ENCODE data around the gene RTN4IP1.

The RTN4IP1 gene

GRCh38 chr6:106634565-106634964 is 5.3 kb upstream of the RTN4IP1 start:
- no CpG with 5 or more reads among the region's 5 CpGs for WGBS, 2 donors (ENCODE audit: extremely low coverage in 2 of 2, insufficient read length in 2 of 2, insufficient replicate concordance in 1 of 2)
- Histone ChIP-seq H3K23ac (ENCODE audit: low read depth, low read length, poor library complexity) (no peak overlapping the region), H3K27ac (replicated peaks; ENCODE audit: low read length) (no peak overlapping the region)

GRCh38 chr6:106631346-106631745 is 2.0 kb upstream of the RTN4IP1 start:
- H3K4ac ChIP-seq (ENCODE audit: low read length) = no peak overlapping the region
- no peaks in the 10 kb centered on the region for H3K79me1 ChIP-seq (ENCODE audit: low read depth, low read length)
- H3K23ac ChIP-seq (ENCODE audit: low read depth, low read length, poor library complexity) = no peak overlapping the region
- peaks cover 0 to 2% of the 10 kb centered on the region in 2 donors for H3K4me1 ChIP-seq (ENCODE audit: control insufficient read depth in 2 of 2, insufficient read depth in 1 of 2, low read depth in 1 of 2, low read length in 2 of 2)
- H2BK12ac ChIP-seq (ENCODE audit: low read length) = no peak overlapping the region
- H2BK15ac ChIP-seq (ENCODE audit: low read length) = no peak overlapping the region
- WGBS, 2 donors (ENCODE audit: extremely low coverage in 2 of 2, insufficient read length in 2 of 2, insufficient replicate concordance in 1 of 2) = no CpG with 5 or more reads among the region's 1 CpG
- no peak overlapping the region for H2AFZ ChIP-seq (ENCODE audit: low read length)
- H3K4me2 ChIP-seq (ENCODE audit: insufficient read depth, low read length, poor library complexity, severe bottlenecking) = no peak overlapping the region
- H3K14ac ChIP-seq (ENCODE audit: low read length) = no peak overlapping the region
- no peak overlapping the region for H4K8ac ChIP-seq (ENCODE audit: low read depth, low read length)
- H3K18ac ChIP-seq (ENCODE audit: low read length) = no peak overlapping the region
- H3K9ac ChIP-seq (ENCODE audit: low read depth, low read length, poor library complexity) = no peak overlapping the region
- H3K4me3 ChIP-seq (ENCODE audit: low read length in 2 of 2) = no peak overlapping the region
- no peak overlapping the region for H3K27ac ChIP-seq (replicated peaks; ENCODE audit: low read length)
- DNase-seq (ENCODE audit: low spot score) = no peak
- no peak overlapping the region for H2BK120ac ChIP-seq (ENCODE audit: low read depth, low read length)
- no peaks in the 10 kb centered on the region for H3K27me3 ChIP-seq (ENCODE audit: control insufficient read depth in 3 of 3, insufficient read depth in 3 of 3, low read depth in 1 of 3, low read length in 3 of 3)
- H2AK5ac ChIP-seq (ENCODE audit: low read depth, low read length) = no peak overlapping the region
- H4K91ac ChIP-seq (ENCODE audit: low read depth, low read length, poor library complexity) = no peak overlapping the region
- no peak overlapping the region for H2BK5ac ChIP-seq (ENCODE audit: low read length)
- H3K9me3 ChIP-seq (replicated peaks in 1 of 2; ENCODE audit: control insufficient read depth in 2 of 2, insufficient read depth in 1 of 2, low read depth in 1 of 2, low read length in 2 of 2) = no peaks in the 10 kb centered on the region
- H3K36me3 ChIP-seq (replicated peaks in 1 of 2; ENCODE audit: control insufficient read depth in 2 of 2, insufficient read depth in 2 of 2, low read length in 2 of 2) = no peaks in the 10 kb centered on the region

More at GRCh38 chr6:106634565-106634964, 5.3 kb upstream of the RTN4IP1 start:
- peaks cover 1% of the 10 kb centered on the region for H3K79me1 ChIP-seq (ENCODE audit: low read depth, low read length)
- H3K9me3 ChIP-seq (replicated peaks in 1 of 2; ENCODE audit: control insufficient read depth in 2 of 2, insufficient read depth in 1 of 2, low read depth in 1 of 2, low read length in 2 of 2) = no peaks in the 10 kb centered on the region
- H4K91ac ChIP-seq (ENCODE audit: low read depth, low read length, poor library complexity) = no peak overlapping the region
- no peak overlapping the region for H3K14ac ChIP-seq (ENCODE audit: low read length)
- no peak overlapping the region for H2AFZ ChIP-seq (ENCODE audit: low read length)
- H2AK5ac ChIP-seq (ENCODE audit: low read depth, low read length) = no peak overlapping the region
- H3K18ac ChIP-seq (ENCODE audit: low read length) = no peak overlapping the region
- H3K4ac ChIP-seq (ENCODE audit: low read length) = no peak overlapping the region
- H3K36me3 ChIP-seq (replicated peaks in 1 of 2; ENCODE audit: control insufficient read depth in 2 of 2, insufficient read depth in 2 of 2, low read length in 2 of 2) = no peaks in the 10 kb centered on the region
- no peak overlapping the region for H3K9ac ChIP-seq (ENCODE audit: low read depth, low read length, poor library complexity)
- H3K4me3 ChIP-seq (ENCODE audit: low read length in 2 of 2) = no peak overlapping the region
- no peaks in the 10 kb centered on the region for H3K4me1 ChIP-seq (ENCODE audit: control insufficient read depth in 2 of 2, insufficient read depth in 1 of 2, low read depth in 1 of 2, low read length in 2 of 2)
- DNase-seq (ENCODE audit: low spot score) = no peak
- no peak overlapping the region for H2BK5ac ChIP-seq (ENCODE audit: low read length)
- H2BK15ac ChIP-seq (ENCODE audit: low read length) = no peak overlapping the region
- H4K8ac ChIP-seq (ENCODE audit: low read depth, low read length) = no peak overlapping the region
- no peak overlapping the region for H3K4me2 ChIP-seq (ENCODE audit: insufficient read depth, low read length, poor library complexity, severe bottlenecking)
- H3K27me3 ChIP-seq (ENCODE audit: control insufficient read depth in 3 of 3, insufficient read depth in 3 of 3, low read depth in 1 of 3, low read length in 3 of 3) = no peaks in the 10 kb centered on the region
- H2BK12ac ChIP-seq (ENCODE audit: low read length) = no peak overlapping the region
- no peak overlapping the region for H2BK120ac ChIP-seq (ENCODE audit: low read depth, low read length)

- Histone ChIP-seq H3K4me2 (ENCODE audit: insufficient read depth, low read length, poor library complexity, severe bottlenecking) (peak overlapping the region; percentile 86), H3K14ac (ENCODE audit: low read length) (no peak overlapping the region), H3K18ac (ENCODE audit: low read length) (no peak overlapping the region), H3K4me1 (ENCODE audit: control insufficient read depth in 2 of 2, insufficient read depth in 1 of 2, low read depth in 1 of 2, low read length in 2 of 2) (peaks cover 0 to 2% of the 10 kb centered on the region in 2 donors), H3K4me3 (ENCODE audit: low read length in 2 of 2) (peak overlapping the region in 1 of 2 donors; percentile 84), H3K27me3 (ENCODE audit: control insufficient read depth in 3 of 3, insufficient read depth in 3 of 3, low read depth in 1 of 3, low read length in 3 of 3) (no peaks in the 10 kb centered on the region), H2BK15ac (ENCODE audit: low read length) (no peak overlapping the region), H3K36me3 (replicated peaks in 1 of 2; ENCODE audit: control insufficient read depth in 2 of 2, insufficient read depth in 2 of 2, low read length in 2 of 2) (no peaks in the 10 kb centered on the region), H2AFZ (ENCODE audit: low read length) (peak overlapping the region; percentile 95), H3K23ac (ENCODE audit: low read depth, low read length, poor library complexity) (no peak overlapping the region), H3K27ac (replicated peaks; ENCODE audit: low read length) (no peak overlapping the region), H3K79me1 (ENCODE audit: low read depth, low read length) (peaks cover 3% of the 10 kb centered on the region), H4K8ac (ENCODE audit: low read depth, low read length) (no peak overlapping the region), H4K91ac (ENCODE audit: low read depth, low read length, poor library complexity) (no peak overlapping the region), H2AK5ac (ENCODE audit: low read depth, low read length) (no peak overlapping the region), H2BK120ac (ENCODE audit: low read depth, low read length) (no peak overlapping the region), H2BK12ac (ENCODE audit: low read length) (no peak overlapping the region), H3K4ac (ENCODE audit: low read length) (no peak overlapping the region), H2BK5ac (ENCODE audit: low read length) (no peak overlapping the region), H3K9me3 (replicated peaks in 1 of 2; ENCODE audit: control insufficient read depth in 2 of 2, insufficient read depth in 1 of 2, low read depth in 1 of 2, low read length in 2 of 2) (no peaks in the 10 kb centered on the region), H3K9ac (ENCODE audit: low read depth, low read length, poor library complexity) (no peak overlapping the region)
- WGBS, 2 donors (ENCODE audit: extremely low coverage in 2 of 2, insufficient read length in 2 of 2, insufficient replicate concordance in 1 of 2) = no CpG with 5 or more reads among the region's 5 CpGs
- DNase-seq (ENCODE audit: low spot score) = no peak
Observed at GRCh38 chr6:106630366-106630765, 1.1 kb upstream of the RTN4IP1 start.

- Histone ChIP-seq H4K91ac (ENCODE audit: low read depth, low read length, poor library complexity) (no peak overlapping the region), H3K27ac (replicated peaks; ENCODE audit: low read length) (no peak overlapping the region), H2AK5ac (ENCODE audit: low read depth, low read length) (no peak overlapping the region), H3K14ac (ENCODE audit: low read length) (no peak overlapping the region), H2BK5ac (ENCODE audit: low read length) (no peak overlapping the region), H2BK15ac (ENCODE audit: low read length) (no peak overlapping the region), H3K36me3 (replicated peaks in 1 of 2; ENCODE audit: control insufficient read depth in 2 of 2, insufficient read depth in 2 of 2, low read length in 2 of 2) (no peaks in the 10 kb centered on the region), H3K4me3 (ENCODE audit: low read length in 2 of 2) (peak overlapping the region; percentile 84 to 91), H3K4ac (ENCODE audit: low read length) (no peak overlapping the region), H4K8ac (ENCODE audit: low read depth, low read length) (no peak overlapping the region), H3K4me2 (ENCODE audit: insufficient read depth, low read length, poor library complexity, severe bottlenecking) (peak overlapping the region; percentile 86), H3K27me3 (ENCODE audit: control insufficient read depth in 3 of 3, insufficient read depth in 3 of 3, low read depth in 1 of 3, low read length in 3 of 3) (no peaks in the 10 kb centered on the region), H2BK120ac (ENCODE audit: low read depth, low read length) (no peak overlapping the region), H3K9ac (ENCODE audit: low read depth, low read length, poor library complexity) (peak overlapping the region; percentile 22), H3K9me3 (replicated peaks in 1 of 2; ENCODE audit: control insufficient read depth in 2 of 2, insufficient read depth in 1 of 2, low read depth in 1 of 2, low read length in 2 of 2) (no peaks in the 10 kb centered on the region), H3K79me1 (ENCODE audit: low read depth, low read length) (peaks cover 3% of the 10 kb centered on the region), H3K23ac (ENCODE audit: low read depth, low read length, poor library complexity) (no peak overlapping the region), H2BK12ac (ENCODE audit: low read length) (no peak overlapping the region), H2AFZ (ENCODE audit: low read length) (peak overlapping the region; percentile 95), H3K4me1 (ENCODE audit: control insufficient read depth in 2 of 2, insufficient read depth in 1 of 2, low read depth in 1 of 2, low read length in 2 of 2) (peaks cover 0 to 2% of the 10 kb centered on the region in 2 donors), H3K18ac (ENCODE audit: low read length) (no peak overlapping the region)
- WGBS, 2 donors (ENCODE audit: extremely low coverage in 2 of 2, insufficient read length in 2 of 2, insufficient replicate concordance in 1 of 2) = no CpG with 5 or more reads among the region's 14 CpGs
- DNase-seq (ENCODE audit: low spot score) = no peak
Observed at GRCh38 chr6:106629859-106630163, 513 bp upstream of the RTN4IP1 start.
